GM10266 (cell line): ENCODE data around the gene FIZ1.

Experiments
- DNase-seq: peaks from one replicate; pipeline ENCODE4 v3.0.0; 2012; ENCODE audit errors: extremely low spot score
- CTCF ChIP-seq: IDR thresholded peaks from 2 replicates; pipeline ENCODE4 v1.5.1; 2012; ENCODE audit warnings: mild to moderate bottlenecking, low read depth; ENCODE audit not compliant: control insufficient read depth, insufficient read depth; ENCODE audit errors: missing control alignments

FIZ1 gene

GRCh38 chr19:55632463-55632834, 33.1 kb upstream of the FIZ1 start:
- peak; percentile 68 for DNase-seq
- peak; percentile 81 for TF ChIP-seq CTCF

GRCh38 chr19:55626350-55626749, 27.0 kb upstream of the FIZ1 start:
- no peak for DNase-seq
- no peak for TF ChIP-seq CTCF

GRCh38 chr19:55625004-55625326, 25.6 kb upstream of the FIZ1 start:
- no peak for DNase-seq
- TF ChIP-seq CTCF, result no peak

GRCh38 chr19:55624109-55625003, 25.0 kb upstream of the FIZ1 start, which contains the start of gene ZNF784:
Gene ZNF784, minus strand, starts transcription at chr19:55624566. Its CDS starts 5 bp downstream, at chr19:55624561.
- no peak for TF ChIP-seq CTCF
- peak; percentile 96 for DNase-seq

- no peak for DNase-seq
- no peak for TF ChIP-seq CTCF
These were observed 24.2 kb upstream of the FIZ1 start for GRCh38 chr19:55623561-55623960.

GRCh38 chr19:55623130-55623529, 23.8 kb upstream of the FIZ1 start:
- no peak for TF ChIP-seq CTCF

GRCh38 chr19:55622242-55622969, 23.1 kb upstream of the FIZ1 start:
- DNase-seq, result peak; percentile 32
- no peak for TF ChIP-seq CTCF

More at GRCh38 chr19:55623130-55623529, 23.8 kb upstream of the FIZ1 start:
- DNase-seq, result peak; percentile 13
